ENCODE measurements around the gene PLLP. TPM values are rescaled to one million over a fixed set of nuclear protein-coding genes. Genes with fewer than 3 reads are reported as not detected.

Gene PLLP
- total RNA-seq, 1 experiment from 2014 or later, result 3.1 TPM

- H4K20me1 ChIP-seq (ENCODE audit: insufficient read depth), result no peaks in the 10 kb centered on the region
- intact Hi-C loops (cut with micrococcal nuclease), result no loop called here
- H3K4me3 ChIP-seq (replicated peaks in 1 of 2; ENCODE audit: low read depth in 1 of 2, low read length in 2 of 2), result peak overlapping the region; percentile 70 to 76; a peak in 3 of 4 replicates
- peak overlapping the region; percentile 71; the same call in 1 of the 2 replicates for H3K27ac ChIP-seq (ENCODE audit: low read depth, low read length)
- H3K9me3 ChIP-seq (ENCODE audit: control insufficient read depth in 1 of 2, insufficient read depth in 1 of 2, low read depth in 1 of 2, low read length in 2 of 2), result no peaks in the 10 kb centered on the region
- no peak for ATAC-seq
- no peak overlapping the region; the same call in 1 of the 2 replicates for H3K9ac ChIP-seq (ENCODE audit: low read length)
- DNase-seq (ENCODE audit: low read depth, low spot score), result no peak
- H3K4me1 ChIP-seq (ENCODE audit: control insufficient read depth in 1 of 2, insufficient read depth in 2 of 2, low read length in 2 of 2), result peaks cover 27 to 29% of the 10 kb centered on the region in 2 experiments; a peak in 3 of 4 replicates
- H2AFZ ChIP-seq (ENCODE audit: low read depth, low read length, poor library complexity, severe bottlenecking), result no peak overlapping the region
- H3K27me3 ChIP-seq (ENCODE audit: insufficient read depth, low read length), result no peaks in the 10 kb centered on the region
- RAD21 ChIA-PET (ENCODE audit: low non-redundant PET in 1 of 2, low total read pairs in 2 of 2, uncharacterized antibody in 2 of 2, unreplicated experiment in 2 of 2), result no interaction called here
- no peaks in the 10 kb centered on the region for H3K9me2 ChIP-seq (ENCODE audit: insufficient read depth)
- POLR2A ChIA-PET, result no interaction called here
- BruUV-seq (replicated peaks), result no TSS peak
- H3K4me2 ChIP-seq (ENCODE audit: low read length), result peak overlapping the region; percentile 97
- no peaks in the 10 kb centered on the region for H3K36me3 ChIP-seq (ENCODE audit: control insufficient read depth in 1 of 2, insufficient read depth in 2 of 2, low read length in 2 of 2)
- no peaks in the 10 kb centered on the region for H3K79me2 ChIP-seq (ENCODE audit: insufficient read depth, low read length)
- TF ChIP-seq SRF (IDR thresholded peaks at IDR 0.05; ENCODE audit: low read depth), result no peak
- no peak for TF ChIP-seq REST (IDR thresholded peaks at IDR 0.05; ENCODE audit: low read depth)
- TF ChIP-seq POLR2AphosphoS5 (IDR thresholded peaks at IDR 0.05; ENCODE audit: low read depth, low read length), result no peak
- no peak for TF ChIP-seq CEBPB (IDR thresholded peaks at IDR 0.05; ENCODE audit: low read depth)
- no peak for TF ChIP-seq RAD21 (IDR thresholded peaks at IDR 0.05; ENCODE audit: low read depth)
- no peak for TF ChIP-seq JUND (IDR thresholded peaks at IDR 0.05)
- TF ChIP-seq FOSL1 (IDR thresholded peaks at IDR 0.05; ENCODE audit: low read depth), result no peak
- no peak for TF ChIP-seq SP1 (IDR thresholded peaks at IDR 0.05; ENCODE audit: low read depth)
- TF ChIP-seq EGR1 (IDR thresholded peaks at IDR 0.05; ENCODE audit: low read depth), result no peak
- no peak for TF ChIP-seq ZNF274 (IDR thresholded peaks at IDR 0.05; ENCODE audit: low read depth, low read length)
- no peak for TF ChIP-seq ELF1 (IDR thresholded peaks at IDR 0.05; ENCODE audit: borderline replicate concordance, low read depth)
- no peak for TF ChIP-seq CBX3 (IDR thresholded peaks at IDR 0.05; ENCODE audit: low read depth)
- no peak for TF ChIP-seq ZFX (IDR thresholded peaks at IDR 0.05)
- TF ChIP-seq, protein P1, sequence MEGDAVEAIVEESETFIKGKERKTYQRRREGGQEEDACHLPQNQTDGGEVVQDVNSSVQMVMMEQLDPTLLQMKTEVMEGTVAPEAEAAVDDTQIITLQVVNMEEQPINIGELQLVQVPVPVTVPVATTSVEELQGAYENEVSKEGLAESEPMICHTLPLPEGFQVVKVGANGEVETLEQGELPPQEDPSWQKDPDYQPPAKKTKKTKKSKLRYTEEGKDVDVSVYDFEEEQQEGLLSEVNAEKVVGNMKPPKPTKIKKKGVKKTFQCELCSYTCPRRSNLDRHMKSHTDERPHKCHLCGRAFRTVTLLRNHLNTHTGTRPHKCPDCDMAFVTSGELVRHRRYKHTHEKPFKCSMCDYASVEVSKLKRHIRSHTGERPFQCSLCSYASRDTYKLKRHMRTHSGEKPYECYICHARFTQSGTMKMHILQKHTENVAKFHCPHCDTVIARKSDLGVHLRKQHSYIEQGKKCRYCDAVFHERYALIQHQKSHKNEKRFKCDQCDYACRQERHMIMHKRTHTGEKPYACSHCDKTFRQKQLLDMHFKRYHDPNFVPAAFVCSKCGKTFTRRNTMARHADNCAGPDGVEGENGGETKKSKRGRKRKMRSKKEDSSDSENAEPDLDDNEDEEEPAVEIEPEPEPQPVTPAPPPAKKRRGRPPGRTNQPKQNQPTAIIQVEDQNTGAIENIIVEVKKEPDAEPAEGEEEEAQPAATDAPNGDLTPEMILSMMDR (IDR thresholded peaks at IDR 0.05 in 2 of 3, conservative IDR thresholded peaks at IDR 0.05 in 1 of 3; ENCODE audit: borderline replicate concordance in 1 of 3, insufficient read depth in 1 of 3, low read depth in 2 of 3, low read length in 2 of 3), result no peak
- CTCF ChIA-PET, result no interaction called here
Measured at GRCh38 chr16:57283959-57284208, 588 bp downstream of the PLLP start.
